ENCODE results near the gene ATF6.
"Not testable (repeated sequence)": the region's sequence is repeated elsewhere in the genome, so short reads cannot be mapped to it uniquely, and the experiment has no call there.

DNA sequence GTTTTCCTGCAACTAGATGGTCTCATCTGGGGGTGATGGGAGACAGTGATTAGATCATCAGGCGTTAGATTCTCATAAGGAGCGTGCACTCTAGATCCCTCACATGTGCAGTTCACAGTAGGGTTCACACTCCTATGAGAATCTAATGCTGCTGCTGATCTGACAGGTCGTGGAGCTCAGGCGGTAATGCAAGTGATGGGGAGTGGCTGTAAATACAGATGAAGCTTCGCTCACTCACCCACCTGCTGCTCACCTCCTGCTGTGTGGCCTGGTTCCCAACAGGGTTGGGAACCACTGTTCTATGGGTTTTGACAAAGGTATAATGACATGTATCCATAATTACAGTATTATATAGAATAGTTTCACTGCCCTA lies 3.5 kb downstream of the ATF6 start:
- not testable (repeated sequence) for TF ChIP-seq HDAC2 (IDR thresholded peaks at IDR 0.05); POLR2A (IDR thresholded peaks at IDR 0.05; ENCODE audit: low read length)
- TF ChIP-seq, protein P1, sequence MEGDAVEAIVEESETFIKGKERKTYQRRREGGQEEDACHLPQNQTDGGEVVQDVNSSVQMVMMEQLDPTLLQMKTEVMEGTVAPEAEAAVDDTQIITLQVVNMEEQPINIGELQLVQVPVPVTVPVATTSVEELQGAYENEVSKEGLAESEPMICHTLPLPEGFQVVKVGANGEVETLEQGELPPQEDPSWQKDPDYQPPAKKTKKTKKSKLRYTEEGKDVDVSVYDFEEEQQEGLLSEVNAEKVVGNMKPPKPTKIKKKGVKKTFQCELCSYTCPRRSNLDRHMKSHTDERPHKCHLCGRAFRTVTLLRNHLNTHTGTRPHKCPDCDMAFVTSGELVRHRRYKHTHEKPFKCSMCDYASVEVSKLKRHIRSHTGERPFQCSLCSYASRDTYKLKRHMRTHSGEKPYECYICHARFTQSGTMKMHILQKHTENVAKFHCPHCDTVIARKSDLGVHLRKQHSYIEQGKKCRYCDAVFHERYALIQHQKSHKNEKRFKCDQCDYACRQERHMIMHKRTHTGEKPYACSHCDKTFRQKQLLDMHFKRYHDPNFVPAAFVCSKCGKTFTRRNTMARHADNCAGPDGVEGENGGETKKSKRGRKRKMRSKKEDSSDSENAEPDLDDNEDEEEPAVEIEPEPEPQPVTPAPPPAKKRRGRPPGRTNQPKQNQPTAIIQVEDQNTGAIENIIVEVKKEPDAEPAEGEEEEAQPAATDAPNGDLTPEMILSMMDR (IDR thresholded peaks at IDR 0.05): not testable (repeated sequence)
- TF ChIP-seq, protein P2, sequence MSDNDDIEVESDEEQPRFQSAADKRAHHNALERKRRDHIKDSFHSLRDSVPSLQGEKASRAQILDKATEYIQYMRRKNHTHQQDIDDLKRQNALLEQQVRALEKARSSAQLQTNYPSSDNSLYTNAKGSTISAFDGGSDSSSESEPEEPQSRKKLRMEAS (IDR thresholded peaks at IDR 0.05): not testable (repeated sequence)
